SK-N-SH treated with all-trans-retinoic acid at 6 μM for 48 hours (cell line): ENCODE data around the gene ZNF219.

Experiments used
- BACH2 ChIP-seq: fragments of 250-450 bp; sonication (Bioruptor Pico); IDR thresholded peaks from 2 replicates; pipeline ENCODE4 v1.9.0; 2021; ENCODE audit warnings: mild to moderate bottlenecking, borderline replicate concordance
- ESRRG ChIP-seq: fragments of 250-450 bp; sonication (Bioruptor Pico); IDR thresholded peaks from 2 replicates; pipeline ENCODE4 v1.6.1; 2021; ENCODE audit warnings: mild to moderate bottlenecking
- ISL1 ChIP-seq: fragments of 250-450 bp; sonication (Bioruptor Pico); IDR thresholded peaks from 2 replicates; pipeline ENCODE4 v2.1.2; 2022; ENCODE audit warnings: mild to moderate bottlenecking, moderate library complexity
- ZC3H10 ChIP-seq: fragments of 250-450 bp; sonication (Bioruptor Pico); IDR thresholded peaks from 2 replicates; pipeline ENCODE4 v1.5.1; 2021; ENCODE audit warnings: mild to moderate bottlenecking, moderate library complexity
- ZFP30 ChIP-seq: fragments of 450-650 bp; formaldehyde crosslinking; IDR thresholded peaks from 2 replicates; pipeline ENCODE4 v1.5.0; 2022; ENCODE audit warnings: mild to moderate bottlenecking, moderate library complexity
- TF ChIP-seq, protein P1 (sequence below): fragments of 250-450 bp; sonication (Bioruptor Pico); IDR thresholded peaks from 2 replicates; pipeline ENCODE4 v1.8.0; 2020; ENCODE audit warnings: mild to moderate bottlenecking, moderate library complexity, borderline replicate concordance

DNA sequence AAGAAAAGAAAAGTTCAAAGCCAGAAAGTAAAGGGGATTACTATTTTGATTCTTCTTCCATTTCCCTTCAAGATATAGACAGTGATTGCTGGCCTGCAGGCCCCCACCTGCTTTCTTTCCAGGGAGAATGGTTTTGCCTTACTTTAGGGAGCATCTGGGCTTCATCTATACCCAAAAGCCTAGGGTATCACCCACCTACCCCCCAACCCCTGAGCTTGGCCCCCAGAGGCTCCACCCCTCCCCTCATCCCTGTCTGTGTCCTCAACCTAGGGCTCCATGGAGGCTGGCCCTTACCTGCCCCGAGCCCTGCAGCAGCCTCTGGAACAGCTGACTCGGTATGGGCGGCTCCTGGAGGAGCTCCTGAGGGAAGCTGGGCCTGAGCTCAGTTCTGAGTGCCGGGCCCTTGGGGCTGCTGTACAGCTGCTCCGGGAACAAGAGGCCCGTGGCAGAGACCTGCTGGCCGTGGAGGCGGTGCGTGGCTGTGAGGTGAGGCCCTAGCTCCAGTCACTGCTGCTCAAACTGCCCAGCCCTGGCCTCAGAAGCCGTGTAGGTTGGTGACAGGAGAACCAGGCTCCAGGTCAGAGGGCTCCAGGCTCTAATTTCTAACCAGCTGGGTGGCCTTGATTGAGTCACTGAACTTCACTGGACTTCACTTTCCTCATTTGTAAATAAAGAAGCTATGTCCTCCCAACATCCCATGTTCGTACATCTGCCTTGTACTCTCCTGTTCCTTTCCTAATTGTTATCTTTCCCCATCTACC lies 14.7 kb downstream of the ZNF219 start:
- no peak for TF ChIP-seq ESRRG (CRISPR knock-in tag)
- TF ChIP-seq, protein P1, sequence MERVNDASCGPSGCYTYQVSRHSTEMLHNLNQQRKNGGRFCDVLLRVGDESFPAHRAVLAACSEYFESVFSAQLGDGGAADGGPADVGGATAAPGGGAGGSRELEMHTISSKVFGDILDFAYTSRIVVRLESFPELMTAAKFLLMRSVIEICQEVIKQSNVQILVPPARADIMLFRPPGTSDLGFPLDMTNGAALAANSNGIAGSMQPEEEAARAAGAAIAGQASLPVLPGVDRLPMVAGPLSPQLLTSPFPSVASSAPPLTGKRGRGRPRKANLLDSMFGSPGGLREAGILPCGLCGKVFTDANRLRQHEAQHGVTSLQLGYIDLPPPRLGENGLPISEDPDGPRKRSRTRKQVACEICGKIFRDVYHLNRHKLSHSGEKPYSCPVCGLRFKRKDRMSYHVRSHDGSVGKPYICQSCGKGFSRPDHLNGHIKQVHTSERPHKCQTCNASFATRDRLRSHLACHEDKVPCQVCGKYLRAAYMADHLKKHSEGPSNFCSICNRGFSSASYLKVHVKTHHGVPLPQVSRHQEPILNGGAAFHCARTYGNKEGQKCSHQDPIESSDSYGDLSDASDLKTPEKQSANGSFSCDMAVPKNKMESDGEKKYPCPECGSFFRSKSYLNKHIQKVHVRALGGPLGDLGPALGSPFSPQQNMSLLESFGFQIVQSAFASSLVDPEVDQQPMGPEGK: no peak
- TF ChIP-seq ZC3H10 (CRISPR knock-in tag): no peak
- no peak for TF ChIP-seq ZFP30 (CRISPR knock-in tag)
- TF ChIP-seq ISL1 (CRISPR knock-in tag): no peak
- no peak for TF ChIP-seq BACH2 (CRISPR knock-in tag)
